Left lung (tissue), 10 donors: ENCODE measurements around the gene ACBD5. TPM values are rescaled to one million over a fixed set of nuclear protein-coding genes. Genes with fewer than 3 reads are reported as not detected.
A peak's percentile ranks its signal among the peaks of the same experiment; 100 is the strongest.

ENCODE experiments used
- ATAC-seq: fragments of 200-7000 bp; cut with Tn5 transposase; one replicate; pipeline ENCODE4 v1.9.1; 2020; ENCODE audit warnings: moderate library complexity
- DNase-seq, 4 donors: peaks; one replicate each; pipeline ENCODE4 v3.0.0-alpha.2; 2013 to 2020
- H3K27ac ChIP-seq, 2 donors: fragments of 200-600 bp; sonication (generic) in 1 of 2; one replicate each; pipeline versions ENCODE4 v1.5.0 to v1.8.0; 2020 to 2021
- H3K27me3 ChIP-seq, 2 donors: fragments of 200-600 bp; sonication (generic) in 1 of 2; one replicate each; pipeline versions ENCODE4 v1.5.0 to v1.8.0; 2020 to 2021
- H3K36me3 ChIP-seq, 2 donors: fragments of 200-600 bp; sonication (generic) in 1 of 2; one replicate each; pipeline versions ENCODE4 v1.5.0 to v1.8.0; 2020 to 2021
- H3K4me1 ChIP-seq, 2 donors: fragments of 200-600 bp; one replicate each; pipeline ENCODE4 v1.8.0; 2021
- H3K4me3 ChIP-seq, 2 donors: fragments of 200-600 bp; sonication (generic) in 1 of 2; one replicate each; pipeline versions ENCODE4 v1.5.0 to v1.8.0; 2020 to 2021; ENCODE audit warnings: mild to moderate bottlenecking in 1 of 2
- H3K9me3 ChIP-seq, 2 donors: fragments of 200-600 bp; sonication (generic) in 1 of 2; one replicate each; pipeline versions ENCODE4 v1.5.0 to v1.8.0; 2020 to 2021
- CTCF ChIP-seq, 2 donors: fragments of 200-600 bp; sonication (generic) in 1 of 2; IDR thresholded peaks; one replicate each; pipeline versions ENCODE4 v1.5.0 to v1.8.0; 2021; ENCODE audit warnings: antibody characterized with exemption in 2 of 2
- intact Hi-C, 2 donors: fragments of 100-400 bp; cut with DNase I; formaldehyde crosslinking; loops; one replicate each; pipeline versions ENCODE4 v1.11.2 to v1.14.2; 2022
- polyA plus RNA-seq, 6 donors: library from polyadenylated mRNA; unstranded; fragments of 120-200 nt; gene quantifications; one replicate each; pipeline ENCODE4 v1.2.1, GENCODE V29; 2013; ENCODE audit not compliant: insufficient read length in 6 of 6
- total RNA-seq, 2 donors: library from RNA; stranded (reverse); fragmentation: NEBNext Ultra II Directional; extraction: Animal tissue kit (Norgen Biotek cat#: 25700); gene quantifications; one replicate each; pipeline ENCODE4 v1.2.1, GENCODE V29; 2021
- donor health status: DM: no; HTN: yes; CAD: no.
- donor health status: DM: no; HTN: no; CAD: no.

The ACBD5 gene
- total and polyA plus RNA-seq, 8 donors, result 22.7 to 26.3 (median 24.5) TPM

DNA sequence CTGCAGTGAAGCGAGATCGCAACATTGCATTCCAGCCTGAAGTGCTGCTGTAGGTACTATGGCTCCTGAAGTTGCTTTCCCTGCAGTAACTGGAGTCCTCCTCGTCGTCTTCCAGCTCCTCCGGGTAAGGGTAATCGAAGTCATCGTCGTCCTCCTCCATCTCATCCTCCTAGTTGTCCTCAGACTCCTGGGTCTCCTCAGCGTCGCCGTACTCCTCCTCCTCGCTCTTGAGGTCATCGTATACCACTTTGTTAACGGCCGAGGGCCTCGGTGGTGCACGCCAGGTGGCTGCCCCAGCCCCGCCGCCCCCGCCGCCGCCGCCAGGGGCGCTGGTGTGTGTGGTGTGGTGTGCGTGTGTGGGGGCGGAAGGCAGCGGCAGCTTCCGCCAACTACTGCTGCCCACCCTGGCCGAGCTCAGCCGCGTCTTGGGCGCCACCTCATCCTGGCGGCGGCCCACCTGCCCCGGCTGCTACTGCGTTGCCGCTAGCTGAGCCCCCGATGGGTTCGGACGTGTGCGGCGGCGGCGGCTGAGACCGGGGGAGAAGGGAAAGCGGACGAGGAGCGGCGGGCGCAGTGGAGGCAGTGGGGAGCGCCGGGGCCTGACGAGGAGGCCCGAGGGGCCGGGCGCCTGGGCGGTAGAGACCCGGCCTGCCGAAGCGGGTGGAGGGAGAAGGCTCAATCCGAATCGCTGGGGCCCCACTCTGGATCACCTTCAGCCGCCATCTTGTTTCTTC, 11.8 kb upstream of the ACBD5 start:
- Histone ChIP-seq H3K9me3 (no peaks in the 10 kb centered on the region), H3K36me3 (no peaks in the 10 kb centered on the region), H3K4me3 (peak overlapping the region; percentile 54 to 66), H3K4me1 (peaks cover 0 to 3% of the 10 kb centered on the region in 2 donors), H3K27me3 (peaks cover 0 to 7% of the 10 kb centered on the region in 2 donors), H3K27ac (peak overlapping the region; percentile 42 to 82)
- TF ChIP-seq CTCF (IDR thresholded peaks at IDR 0.05), result peak; percentile 76 to 94
- ATAC-seq (peak; percentile 100), DNase-seq (peak; percentile 36 to 96 (median 68))
- intact Hi-C loops, result no loop called here

DNA sequence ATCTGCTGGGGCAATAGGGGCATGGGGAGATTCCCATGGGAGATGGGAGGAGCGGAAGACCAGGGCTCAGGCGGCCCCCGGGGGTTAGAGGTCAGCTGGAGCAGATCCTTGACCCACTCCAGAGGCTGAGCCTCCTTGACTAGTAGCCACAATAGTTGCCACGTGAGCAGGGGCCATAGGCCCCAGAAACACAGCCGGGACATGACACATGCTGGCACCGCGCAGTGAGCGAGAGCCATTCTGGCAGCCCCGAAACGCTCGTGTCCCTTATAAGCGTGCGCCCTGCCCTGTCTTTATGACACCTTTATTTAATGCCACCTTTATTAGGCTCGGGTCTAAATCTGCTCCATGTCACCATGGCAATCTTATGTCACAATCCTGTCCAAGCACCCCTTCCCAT, 11.0 kb upstream of the ACBD5 start:
- H3K9me3 ChIP-seq, result no peaks in the 10 kb centered on the region
- no peak for TF ChIP-seq CTCF (IDR thresholded peaks at IDR 0.05)
- DNase-seq, result no peak
- H3K4me3 ChIP-seq, result no peak overlapping the region
- no peaks in the 10 kb centered on the region for H3K27me3 ChIP-seq
- H3K4me1 ChIP-seq, result peaks cover 0 to 3% of the 10 kb centered on the region in 2 donors
- no peak for ATAC-seq
- H3K36me3 ChIP-seq, result no peaks in the 10 kb centered on the region
- no peak overlapping the region for H3K27ac ChIP-seq
- intact Hi-C loops, result no loop called here

DNA sequence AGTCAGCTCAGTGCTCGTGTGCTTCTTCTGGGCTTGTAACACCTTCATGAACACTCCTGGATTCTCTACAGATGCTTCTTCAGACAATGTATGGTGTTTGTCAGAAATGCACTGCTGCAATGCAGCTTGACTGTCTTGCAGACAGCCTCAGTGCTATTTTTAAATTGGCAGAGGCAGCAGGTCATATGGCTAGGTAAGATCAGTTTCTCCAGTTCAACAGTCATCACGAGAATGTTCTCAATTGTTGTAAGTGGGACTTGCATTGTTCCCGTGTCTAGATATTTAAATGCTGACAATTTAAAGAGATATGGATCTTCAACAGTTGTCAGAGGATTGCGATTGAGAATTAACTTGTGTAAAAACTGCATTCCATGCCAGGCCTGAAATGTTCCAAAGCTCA, 7.6 kb upstream of the ACBD5 start:
- ATAC-seq (no peak), DNase-seq (no peak)
- Histone ChIP-seq H3K9me3 (no peaks in the 10 kb centered on the region), H3K27me3 (no peaks in the 10 kb centered on the region), H3K4me3 (no peak overlapping the region), H3K27ac (no peak overlapping the region), H3K4me1 (peaks cover 0 to 12% of the 10 kb centered on the region in 2 donors), H3K36me3 (no peaks in the 10 kb centered on the region)
- no peak for TF ChIP-seq CTCF (IDR thresholded peaks at IDR 0.05)
- intact Hi-C loops, result no loop called here

DNA sequence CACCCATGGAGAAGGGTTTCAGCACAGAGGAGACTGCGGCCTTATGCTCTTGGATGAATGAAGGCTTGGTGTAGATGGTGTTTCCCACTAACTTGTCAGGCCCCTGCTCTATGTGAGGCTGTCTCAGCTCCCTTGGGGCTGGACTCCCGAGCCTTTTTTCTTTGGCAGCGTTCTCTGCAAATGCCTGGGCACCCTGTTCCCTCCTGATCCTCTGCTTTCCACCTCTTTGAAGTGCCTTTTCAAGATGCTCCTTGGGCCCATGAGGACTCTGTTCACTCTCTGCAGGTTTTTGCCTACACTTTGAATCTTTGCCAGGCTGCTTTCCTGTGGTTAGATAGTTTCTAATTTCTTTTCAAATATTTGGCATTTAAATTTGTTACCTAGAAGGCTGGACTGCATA, 6.8 kb upstream of the ACBD5 start:
- H3K9me3 ChIP-seq, result no peaks in the 10 kb centered on the region
- ATAC-seq (no peak), DNase-seq (no peak)
- no peak overlapping the region for H3K4me3 ChIP-seq
- intact Hi-C loops, result no loop called here
- H3K4me1 ChIP-seq, result peaks cover 0 to 12% of the 10 kb centered on the region in 2 donors
- no peak overlapping the region for H3K27ac ChIP-seq
- no peaks in the 10 kb centered on the region for H3K27me3 ChIP-seq
- no peaks in the 10 kb centered on the region for H3K36me3 ChIP-seq
- no peak for TF ChIP-seq CTCF (IDR thresholded peaks at IDR 0.05)

- no peak overlapping the region for H3K27ac ChIP-seq
- intact Hi-C loops, result no loop called here
- no peaks in the 10 kb centered on the region for H3K27me3 ChIP-seq
Observed at GRCh38 chr10:27247006-27247405, 6.4 kb upstream of the ACBD5 start.

More at GRCh38 chr10:27247006-27247405, 6.4 kb upstream of the ACBD5 start:
- Histone ChIP-seq H3K9me3 (no peaks in the 10 kb centered on the region), H3K36me3 (no peaks in the 10 kb centered on the region), H3K4me3 (no peak overlapping the region), H3K4me1 (peaks cover 0 to 12% of the 10 kb centered on the region in 2 donors)
- ATAC-seq (no peak), DNase-seq (no peak)
- no peak for TF ChIP-seq CTCF (IDR thresholded peaks at IDR 0.05)
